Suppressor macrophage (primary cell): Measurements from ENCODE around the gene SLC5A5.

Source experiments
- DNase-seq, 4 experiments: peaks; one replicate each; pipeline ENCODE4 v3.0.0-alpha.2; 2020 to 2022

SLC5A5 gene

GRCh38 chr19:17847538-17848366 is 24.0 kb upstream of the SLC5A5 start, which contains the start of gene JAK3:
Gene JAK3 (minus strand): TSS chr19:17847982. CDS start chr19:17844417, 3,565 bp downstream.
- peak; percentile 37 to 69 (median 50) for DNase-seq

GRCh38 chr19:17848595-17849292 is 23.0 kb upstream of the SLC5A5 start:
- DNase-seq = peak in 2 of 4 experiments; percentile 31 to 36

GRCh38 chr19:17854061-17854460 is 17.7 kb upstream of the SLC5A5 start:
- no peak for DNase-seq

- peak; percentile 80 to 95 (median 90) for DNase-seq
Measured at GRCh38 chr19:17855280-17856152, 16.2 kb upstream of the SLC5A5 start.

DNA sequence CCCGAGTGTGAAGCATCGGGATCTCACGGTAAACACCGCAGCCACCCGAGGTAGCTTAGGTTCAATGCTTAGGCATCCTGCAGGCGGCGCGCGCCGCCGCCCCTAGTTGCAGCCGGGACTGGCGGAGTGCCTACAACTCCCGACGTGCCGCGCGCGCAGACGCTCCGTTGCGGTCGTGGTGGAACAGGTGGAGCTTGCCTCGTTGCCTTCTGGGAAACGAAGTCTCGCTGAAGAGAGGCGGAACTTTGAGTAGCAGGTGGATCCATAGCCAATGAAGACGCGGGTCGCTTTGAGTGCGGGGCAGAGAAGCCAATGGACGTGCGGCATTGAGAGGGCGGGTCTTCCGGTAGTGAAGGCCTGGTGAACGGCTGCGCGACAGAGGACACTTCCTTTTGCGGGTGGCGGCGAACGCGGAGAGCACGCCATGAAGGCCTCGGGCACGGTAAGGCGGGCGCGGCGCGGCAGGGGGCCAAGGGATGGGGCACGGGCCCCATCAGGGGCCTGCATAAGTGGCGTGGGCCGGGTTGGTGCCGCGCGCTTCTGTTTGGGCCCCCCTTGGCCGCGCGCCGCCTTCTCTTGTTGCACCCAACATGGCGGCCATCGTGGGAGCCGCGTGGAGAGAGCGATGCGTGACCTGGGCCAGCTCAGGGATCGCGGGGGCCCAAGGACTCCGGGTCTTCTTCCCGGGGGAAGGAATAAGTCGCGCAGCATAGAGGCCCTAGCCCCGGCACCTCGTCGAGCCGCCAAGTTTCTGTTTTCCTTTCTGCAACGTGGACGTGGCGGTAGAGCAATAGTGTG is 12.0 kb upstream of the SLC5A5 start, which contains the start of gene RPL18A:
RPL18A (plus strand) TSS at position 378 of the 798 bp plus-strand sequence; CDS start at position 425, 47 bp downstream.
- DNase-seq = peak; percentile 99 to 100 (median 100)

DNA sequence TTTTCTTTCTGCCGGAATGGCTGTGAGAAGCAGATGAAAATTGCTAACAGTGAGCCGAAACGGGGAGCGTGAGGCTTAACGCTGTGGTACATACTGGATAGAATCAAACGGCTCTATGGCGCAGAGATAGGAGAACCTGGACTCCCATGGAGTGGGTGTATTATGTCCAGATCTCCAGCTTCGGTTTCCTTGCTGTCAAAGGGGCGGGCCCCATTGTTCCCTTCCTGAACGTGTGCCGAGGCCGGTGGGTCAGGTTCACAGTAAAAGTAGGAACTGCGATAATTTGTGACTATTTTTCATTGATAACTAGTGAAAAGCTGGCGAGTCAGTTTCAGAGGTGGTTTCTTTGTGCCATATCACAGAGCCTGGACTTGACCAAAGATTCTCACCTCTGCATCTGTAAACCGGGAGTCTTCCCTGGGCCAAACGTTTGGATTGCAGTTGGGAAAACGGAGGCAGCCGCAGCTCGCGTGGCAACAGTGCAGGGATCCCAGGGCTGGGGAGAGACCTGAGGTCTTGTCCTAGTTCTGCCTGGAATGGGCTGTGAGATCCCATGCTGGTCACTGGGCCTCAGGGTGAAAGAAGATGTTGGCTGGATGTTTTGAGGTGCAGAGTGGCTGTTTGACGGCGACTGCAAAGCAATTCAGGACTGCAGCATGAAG is 11.3 kb upstream of the SLC5A5 start:
- DNase-seq = peak in 3 of 4 experiments; percentile 47 to 56 (median 53)

DNA sequence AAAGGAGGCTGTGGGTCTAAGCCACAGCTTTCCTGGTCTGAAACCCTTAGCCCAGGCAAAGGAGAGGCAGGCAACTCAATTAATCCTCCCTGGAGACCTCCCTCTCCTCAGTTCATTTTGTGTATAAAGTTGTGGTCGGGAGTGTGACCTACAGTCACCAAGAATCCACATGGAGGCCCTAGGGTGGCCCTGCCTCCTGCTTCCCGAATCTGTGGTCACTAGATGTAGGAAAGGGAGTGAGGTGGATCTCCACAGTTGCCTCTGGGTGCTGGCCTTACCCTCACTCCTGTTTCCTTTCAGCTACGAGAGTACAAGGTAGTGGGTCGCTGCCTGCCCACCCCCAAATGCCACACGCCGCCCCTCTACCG is 10.8 kb upstream of the SLC5A5 start:
- DNase-seq = no peak

DNA sequence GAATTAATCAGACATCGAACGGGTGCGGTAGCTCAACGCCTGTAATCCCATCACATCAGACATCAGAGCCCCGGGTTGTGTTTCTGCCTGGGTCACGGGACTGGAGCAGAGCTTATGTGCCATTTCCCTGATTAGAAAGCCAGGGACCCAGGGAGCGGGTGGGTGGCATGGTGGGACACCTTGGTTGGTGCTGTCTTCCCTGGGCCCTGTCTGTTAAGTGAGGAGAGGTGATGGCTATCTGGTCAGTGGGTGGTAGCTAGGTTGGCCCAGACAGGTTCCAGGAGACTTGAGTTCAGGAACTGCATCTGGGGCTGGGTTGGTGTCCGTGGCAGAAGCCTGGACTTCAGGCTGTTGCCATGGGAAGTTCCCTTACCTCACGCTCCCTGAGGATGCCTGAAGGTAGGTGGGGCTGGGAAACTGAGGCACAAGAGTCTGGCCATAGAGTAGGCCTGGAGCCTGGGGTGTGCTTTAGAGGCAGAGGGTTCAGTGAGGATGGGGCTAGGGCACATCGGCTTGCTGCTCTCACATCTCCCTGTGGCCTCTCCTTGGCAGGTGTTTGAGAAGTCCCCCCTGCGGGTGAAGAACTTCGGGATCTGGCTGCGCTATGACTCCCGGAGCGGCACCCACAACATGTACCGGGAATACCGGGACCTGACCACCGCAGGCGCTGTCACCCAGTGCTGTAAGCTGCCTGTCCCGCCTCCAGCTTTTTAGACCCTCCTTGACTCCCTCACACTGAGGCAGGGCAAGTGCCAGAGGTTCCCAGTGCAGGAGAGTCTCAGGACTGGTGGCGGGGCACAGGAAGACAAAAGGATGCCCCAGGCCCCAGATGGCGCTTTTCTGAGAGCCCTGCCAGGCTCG is 10.0 kb upstream of the SLC5A5 start:
- DNase-seq = no peak

GRCh38 chr19:17862711-17863519 is 8.8 kb upstream of the SLC5A5 start:
- no peak for DNase-seq

- DNase-seq = no peak
Measured at GRCh38 chr19:17863520-17864182, 8.1 kb upstream of the SLC5A5 start.

GRCh38 chr19:17865364-17866311 is 6.1 kb upstream of the SLC5A5 start:
- no peak for DNase-seq

DNA sequence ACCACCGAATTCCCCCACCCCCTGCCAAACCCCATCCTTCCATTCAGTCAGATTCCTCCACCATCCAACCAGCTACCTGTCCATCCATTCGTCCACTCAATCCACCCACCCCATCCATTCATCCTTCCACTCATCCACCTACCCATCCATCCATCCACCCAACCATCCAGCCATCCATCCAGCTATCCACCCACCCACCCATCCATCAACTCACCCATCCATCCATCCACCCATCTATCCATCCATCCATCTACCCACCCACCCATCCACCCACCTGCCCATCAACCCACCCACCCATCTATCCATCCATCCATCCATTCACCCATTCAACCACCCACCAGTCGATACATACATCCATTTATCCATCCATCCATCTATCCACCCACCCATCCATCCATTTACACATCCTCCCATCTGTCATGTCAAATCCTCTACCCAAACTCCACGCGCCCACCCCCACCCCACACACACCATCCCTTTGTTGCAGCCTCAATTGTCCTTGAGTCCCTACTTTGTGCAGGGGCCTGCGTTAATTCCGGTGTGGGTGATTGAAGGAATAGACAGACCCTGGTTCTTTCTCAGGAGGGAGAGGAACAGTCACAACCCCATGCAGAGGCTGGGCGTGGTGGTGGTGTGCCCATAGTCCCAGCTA is 5.3 kb upstream of the SLC5A5 start:
- DNase-seq = no peak

DNA sequence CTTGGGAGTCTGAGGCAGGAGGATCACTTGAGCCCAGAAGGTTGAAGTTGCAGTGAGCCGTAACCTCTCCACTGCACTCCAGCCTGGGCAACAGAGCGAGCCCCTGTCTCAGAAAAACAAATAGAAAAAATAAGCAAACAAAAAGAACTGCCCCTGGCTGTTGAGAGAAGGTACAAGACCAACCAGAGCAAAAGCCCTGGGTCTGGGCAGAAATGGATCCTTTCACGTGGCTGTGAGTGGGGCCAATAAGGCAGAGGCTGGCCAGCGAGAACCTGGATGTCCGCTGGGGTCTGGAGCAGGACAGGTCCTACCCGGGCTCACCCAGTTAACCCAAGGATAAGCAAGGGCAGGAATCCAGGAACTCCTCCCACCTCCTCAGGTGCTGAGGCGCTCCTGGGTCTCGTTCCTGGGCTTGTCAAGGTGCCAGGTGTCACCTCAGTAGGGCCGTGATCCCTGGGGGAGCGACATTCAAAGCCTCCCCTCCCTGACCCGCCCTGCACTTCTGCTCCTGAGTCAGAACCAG is 4.7 kb upstream of the SLC5A5 start:
- DNase-seq = no peak

- no peak for DNase-seq
Measured at GRCh38 chr19:17868669-17869068, 3.1 kb upstream of the SLC5A5 start.

GRCh38 chr19:17869114-17869608 is 2.6 kb upstream of the SLC5A5 start:
- no peak for DNase-seq

GRCh38 chr19:17871032-17871877 is 490 bp upstream of the SLC5A5 start:
- DNase-seq = no peak
